ENCODE measurements around the gene HHIP. TPM values are rescaled to one million over a fixed set of nuclear protein-coding genes. Genes with fewer than 3 reads are reported as not detected.

HHIP gene
- total RNA-seq, 1 donor from 2014 or later: not detected

- no peak overlapping the region for H3K4me3 Mint-ChIP-seq
- no peak for DNase-seq (ENCODE audit: low spot score)
- H3K36me3 Mint-ChIP-seq: no peaks in the 10 kb centered on the region
- H3F3A ChIP-seq (ENCODE audit: low read depth): no peaks in the 10 kb centered on the region
- H3K4me1 ChIP-seq: peaks cover 10% of the 10 kb centered on the region
- no peaks in the 10 kb centered on the region for H3K9me3 ChIP-seq (ENCODE audit: low read depth)
- H3K27ac Mint-ChIP-seq: no peak overlapping the region
- H4K20me1 ChIP-seq (ENCODE audit: low read depth): no peaks in the 10 kb centered on the region
- H3K9ac ChIP-seq: no peak overlapping the region
- no peak overlapping the region for H3K4me2 ChIP-seq
- H3K4me1 Mint-ChIP-seq: peaks cover 25% of the 10 kb centered on the region
- H3K4me3 ChIP-seq: no peak overlapping the region
- H3K27me3 Mint-ChIP-seq (ENCODE audit: insufficient read depth, low read depth): peaks cover 3% of the 10 kb centered on the region
- H3K9me3 Mint-ChIP-seq: peaks cover 3% of the 10 kb centered on the region
- no peak overlapping the region for H2AFZ ChIP-seq (replicated peaks)
- H3K36me3 ChIP-seq: no peaks in the 10 kb centered on the region
- TF ChIP-seq EZH2 (IDR thresholded peaks at IDR 0.05): no peak
- TF ChIP-seq EZH2phosphoT487 (IDR thresholded peaks at IDR 0.05): no peak
- no peak for TF ChIP-seq CTCF (IDR thresholded peaks at IDR 0.05)
- no peaks in the 10 kb centered on the region for H3K27me3 ChIP-seq
- H3K79me2 ChIP-seq (ENCODE audit: low read depth): no peaks in the 10 kb centered on the region
- H3K27ac ChIP-seq: no peak overlapping the region
Measured at GRCh38 chr4:144714166-144714565, 68.2 kb downstream of the HHIP start.

DNA sequence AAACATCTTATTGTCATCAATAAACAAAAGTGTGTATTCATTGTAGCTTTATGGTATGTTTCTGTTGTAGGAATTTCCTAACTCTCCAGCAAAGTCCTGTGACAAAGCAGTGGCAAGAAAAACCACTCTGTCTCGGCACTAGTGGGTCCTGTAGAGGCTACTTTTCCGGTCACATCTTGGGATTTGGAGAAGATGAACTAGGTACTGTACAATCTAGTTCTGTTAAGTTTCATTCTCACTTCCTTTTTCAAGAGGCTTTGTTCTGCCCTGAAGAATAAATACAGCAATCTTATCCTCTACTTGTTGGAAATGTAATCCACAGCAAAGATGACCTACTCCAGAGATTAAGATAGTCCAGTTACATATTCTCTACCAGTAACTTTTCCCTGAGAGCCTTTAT lies 69.3 kb downstream of the HHIP start:
- DNase-seq (ENCODE audit: low spot score): no peak
- Histone ChIP-seq H3K4me1 (peaks cover 5% of the 10 kb centered on the region), H3K9ac (no peak overlapping the region), H4K20me1 (ENCODE audit: low read depth) (no peaks in the 10 kb centered on the region), H3K27me3 (no peaks in the 10 kb centered on the region), H2AFZ (replicated peaks) (no peak overlapping the region), H3K36me3 (no peaks in the 10 kb centered on the region), H3K27ac (no peak overlapping the region), H3F3A (ENCODE audit: low read depth) (no peaks in the 10 kb centered on the region), H3K79me2 (ENCODE audit: low read depth) (no peaks in the 10 kb centered on the region), H3K4me2 (no peak overlapping the region), H3K4me3 (no peak overlapping the region), H3K9me3 (ENCODE audit: low read depth) (no peaks in the 10 kb centered on the region)
- Mint-ChIP-seq H3K27me3 (ENCODE audit: insufficient read depth, low read depth) (peaks cover 3% of the 10 kb centered on the region), H3K27ac (no peak overlapping the region), H3K9me3 (peaks cover 3% of the 10 kb centered on the region), H3K36me3 (no peaks in the 10 kb centered on the region), H3K4me3 (no peak overlapping the region), H3K4me1 (peaks cover 14% of the 10 kb centered on the region)
- TF ChIP-seq CTCF (IDR thresholded peaks at IDR 0.05): no peak
- TF ChIP-seq EZH2phosphoT487 (IDR thresholded peaks at IDR 0.05): no peak
- TF ChIP-seq EZH2 (IDR thresholded peaks at IDR 0.05): no peak

GRCh38 chr4:144716778-144717177 lies 70.8 kb downstream of the HHIP start:
- Histone ChIP-seq H3K4me1 (no peaks in the 10 kb centered on the region), H3K9me3 (ENCODE audit: low read depth) (no peaks in the 10 kb centered on the region), H3K27me3 (no peaks in the 10 kb centered on the region), H3K27ac (no peak overlapping the region), H3K9ac (no peak overlapping the region), H3K4me3 (no peak overlapping the region), H3K4me2 (no peak overlapping the region), H4K20me1 (ENCODE audit: low read depth) (no peaks in the 10 kb centered on the region), H3F3A (ENCODE audit: low read depth) (no peaks in the 10 kb centered on the region), H3K79me2 (ENCODE audit: low read depth) (no peaks in the 10 kb centered on the region), H3K36me3 (no peaks in the 10 kb centered on the region), H2AFZ (replicated peaks) (no peak overlapping the region)
- no peak overlapping the region for H3K27ac Mint-ChIP-seq
- H3K4me1 Mint-ChIP-seq: peaks cover 5% of the 10 kb centered on the region
- no peaks in the 10 kb centered on the region for H3K36me3 Mint-ChIP-seq
- no peak overlapping the region for H3K4me3 Mint-ChIP-seq
- TF ChIP-seq EZH2phosphoT487 (IDR thresholded peaks at IDR 0.05) (no peak), EZH2 (IDR thresholded peaks at IDR 0.05) (no peak), CTCF (IDR thresholded peaks at IDR 0.05) (no peak)
- peaks cover 3% of the 10 kb centered on the region for H3K9me3 Mint-ChIP-seq
- no peaks in the 10 kb centered on the region for H3K27me3 Mint-ChIP-seq (ENCODE audit: insufficient read depth, low read depth)
- DNase-seq (ENCODE audit: low spot score): no peak

Measured in neural progenitor cell (in vitro differentiated cells).